H9 (cell line): ENCODE data around the gene TTR. TPM values are rescaled to one million over a fixed set of nuclear protein-coding genes. Genes with fewer than 3 reads are reported as not detected.

Source experiments
- DNase-seq: peaks from one replicate; pipeline ENCODE4 v3.0.0-alpha.2; 2017
- H2AFZ ChIP-seq: one replicate; pipeline ENCODE4 v1.6.1; 2013; ENCODE audit warnings: mild to moderate bottlenecking, low read length, control low read depth, moderate library complexity
- H2AK5ac ChIP-seq: 2 replicates; pipeline ENCODE4 v1.6.1; 2013; ENCODE audit warnings: low read length, control low read depth, mixed read lengths; ENCODE audit not compliant: insufficient read length
- H2BK120ac ChIP-seq: one replicate; pipeline ENCODE4 v1.6.1; 2013; ENCODE audit warnings: low read depth, mild to moderate bottlenecking, low read length, control low read depth, inconsistent platforms; ENCODE audit not compliant: poor library complexity, severe bottlenecking
- H2BK12ac ChIP-seq: 2 replicates; pipeline ENCODE4 v1.6.1; 2013; ENCODE audit warnings: low read length, control low read depth, mixed read lengths, low read depth; ENCODE audit not compliant: insufficient read length
- H2BK15ac ChIP-seq: 2 replicates; pipeline ENCODE4 v1.6.1; 2013; ENCODE audit warnings: low read depth, low read length, control low read depth
- H2BK20ac ChIP-seq: one replicate; pipeline ENCODE4 v1.6.1; 2013; ENCODE audit warnings: low read depth, mild to moderate bottlenecking, low read length, control low read depth, inconsistent platforms; ENCODE audit not compliant: poor library complexity, severe bottlenecking
- H2BK5ac ChIP-seq: 2 replicates; pipeline ENCODE4 v1.6.1; 2013; ENCODE audit warnings: low read length, control low read depth, mixed read lengths; ENCODE audit not compliant: insufficient read length
- H3K14ac ChIP-seq: 2 replicates; pipeline ENCODE4 v1.6.1; 2013; ENCODE audit warnings: low read length, control low read depth; ENCODE audit not compliant: insufficient read depth
- H3K18ac ChIP-seq: 2 replicates; pipeline ENCODE4 v1.6.1; 2013; ENCODE audit warnings: low read depth, mild to moderate bottlenecking, mixed read lengths, low read length, control low read depth; ENCODE audit not compliant: insufficient read length
- H3K23ac ChIP-seq: 2 replicates; pipeline ENCODE4 v1.6.1; 2013; ENCODE audit warnings: low read length, control low read depth, mixed read lengths, low read depth; ENCODE audit not compliant: insufficient read length
- H3K23me2 ChIP-seq: 2 replicates; pipeline ENCODE4 v1.6.1; 2013; ENCODE audit warnings: low read depth, mild to moderate bottlenecking, mixed read lengths, low read length, control low read depth; ENCODE audit not compliant: insufficient read length, poor library complexity, severe bottlenecking
- H3K27ac ChIP-seq: 2 replicates; pipeline ENCODE4 v1.5.1; 2013; ENCODE audit warnings: low read length, control low read depth, mixed read lengths, low read depth; ENCODE audit not compliant: insufficient read length
- H3K27me3 ChIP-seq: 2 replicates; pipeline ENCODE4 v1.6.1; 2013; ENCODE audit warnings: low read length, control low read depth, inconsistent platforms; ENCODE audit not compliant: insufficient read depth
- H3K4ac ChIP-seq: 2 replicates; pipeline ENCODE4 v1.6.1; 2013; ENCODE audit warnings: low read depth, mild to moderate bottlenecking, control low read depth, inconsistent platforms, low read length, moderate library complexity
- H3K4me1 ChIP-seq: 2 replicates; pipeline ENCODE4 v1.6.1; 2013; ENCODE audit warnings: low read length, control low read depth, inconsistent platforms; ENCODE audit not compliant: insufficient read depth
- H3K4me2 ChIP-seq: 2 replicates; pipeline ENCODE4 v1.6.1; 2013; ENCODE audit warnings: low read length, control low read depth, mixed read lengths; ENCODE audit not compliant: insufficient read length, insufficient read depth
- H3K56ac ChIP-seq: 2 replicates; pipeline ENCODE4 v1.6.1; 2013; ENCODE audit warnings: low read depth, mild to moderate bottlenecking, mixed read lengths, low read length, control low read depth; ENCODE audit not compliant: insufficient read length
- H3K79me1 ChIP-seq: 2 replicates; pipeline ENCODE4 v1.6.1; 2013; ENCODE audit warnings: low read depth, mild to moderate bottlenecking, moderate library complexity, low read length, control low read depth, inconsistent platforms; ENCODE audit not compliant: insufficient read depth, poor library complexity, severe bottlenecking
- H3K79me2 ChIP-seq: 2 replicates; pipeline ENCODE4 v1.6.1; 2013; ENCODE audit warnings: low read length, control low read depth, inconsistent platforms; ENCODE audit not compliant: insufficient read depth
- H3K9ac ChIP-seq: 2 replicates; pipeline ENCODE4 v1.6.1; 2013; ENCODE audit warnings: low read length, control low read depth, mixed read lengths; ENCODE audit not compliant: insufficient read length; ENCODE audit errors: extremely low read depth
- H3K9me3 ChIP-seq: one replicate; pipeline ENCODE4 v1.6.1; 2013; ENCODE audit warnings: low read depth, low read length, inconsistent platforms; ENCODE audit not compliant: control insufficient read depth
- H3T11ph ChIP-seq: one replicate; pipeline ENCODE4 v1.6.1; 2013; ENCODE audit warnings: mild to moderate bottlenecking, low read length, control low read depth, inconsistent platforms
- H4K20me1 ChIP-seq: one replicate; pipeline ENCODE4 v1.6.1; 2013; ENCODE audit not compliant: control insufficient read depth, insufficient read length, insufficient read depth
- H4K5ac ChIP-seq: 2 replicates; pipeline ENCODE4 v1.6.1; 2013; ENCODE audit warnings: low read depth, mild to moderate bottlenecking, mixed read lengths, low read length, control low read depth; ENCODE audit not compliant: insufficient read length
- H4K8ac ChIP-seq: replicated peaks from 2 replicates; pipeline ENCODE4 v1.6.1; 2013; ENCODE audit warnings: low read length, control low read depth, mixed read lengths, low read depth; ENCODE audit not compliant: insufficient read length
- H4K91ac ChIP-seq: 2 replicates; pipeline ENCODE4 v1.6.1; 2013; ENCODE audit warnings: low read depth, mild to moderate bottlenecking, moderate library complexity, mixed read lengths, low read length, control low read depth; ENCODE audit not compliant: insufficient read length
- H3K27ac Mint-ChIP-seq, 3 experiments: 2 replicates in 2 of 3; 3 replicates in 1 of 3; pipeline ENCODE4 v1.8.0; 2020 to 2021; ENCODE audit warnings: mixed read lengths in 3 of 3, mild to moderate bottlenecking in 1 of 3, moderate library complexity in 1 of 3
- H3K27me3 Mint-ChIP-seq: 2 replicates; pipeline ENCODE4 v1.8.0; 2021; ENCODE audit warnings: low read depth, mild to moderate bottlenecking, moderate library complexity, mixed read lengths
- H3K36me3 Mint-ChIP-seq, 3 experiments: 2 replicates in 2 of 3; 3 replicates in 1 of 3; pipeline ENCODE4 v1.8.0; 2020 to 2021; ENCODE audit warnings: low read depth in 3 of 3, mixed read lengths in 3 of 3; ENCODE audit not compliant: insufficient read depth in 1 of 3
- H3K4me1 Mint-ChIP-seq, 2 experiments: 2 replicates each; pipeline ENCODE4 v1.8.0; 2020; ENCODE audit warnings: mixed read lengths in 2 of 2
- H3K4me3 Mint-ChIP-seq, 2 experiments: 2 replicates in 1 of 2; 3 replicates in 1 of 2; pipeline ENCODE4 v1.8.0; 2020 to 2021; ENCODE audit warnings: mild to moderate bottlenecking in 2 of 2, mixed read lengths in 2 of 2, moderate library complexity in 1 of 2
- H3K9me3 Mint-ChIP-seq, 2 experiments: 2 replicates in 1 of 2; 3 replicates in 1 of 2; pipeline ENCODE4 v1.8.0; 2020; ENCODE audit warnings: mild to moderate bottlenecking in 2 of 2, mixed read lengths in 2 of 2, moderate library complexity in 1 of 2
- WGBS: extraction: QIAGEN DNeasy Blood & Tissue Kit; methylation state at CpG from one replicate; pipeline ENCODE4 v1.1.7; 2013; ENCODE audit warnings: missing lambda C conversion rate, low lambda C conversion rate, mixed read lengths; ENCODE audit not compliant: insufficient read length; ENCODE audit errors: extremely low coverage; 5-methylcytosine and 5-hydroxymethylcytosine counted together
- total RNA-seq: library from RNA; stranded (reverse); gene quantifications from 2 replicates; pipeline ENCODE4 v1.2.1, GENCODE V29; 2021
- TF ChIP-seq, protein P1 (sequence below): fragments of 200-600 bp; sonication (generic); conservative IDR thresholded peaks from 3 replicates; pipeline ENCODE4 v1.8.0; 2021; ENCODE audit warnings: antibody characterized with exemption, mild to moderate bottlenecking

The TTR gene
- total RNA-seq, 1 experiment from 2014 or later, result not detected

DNA sequence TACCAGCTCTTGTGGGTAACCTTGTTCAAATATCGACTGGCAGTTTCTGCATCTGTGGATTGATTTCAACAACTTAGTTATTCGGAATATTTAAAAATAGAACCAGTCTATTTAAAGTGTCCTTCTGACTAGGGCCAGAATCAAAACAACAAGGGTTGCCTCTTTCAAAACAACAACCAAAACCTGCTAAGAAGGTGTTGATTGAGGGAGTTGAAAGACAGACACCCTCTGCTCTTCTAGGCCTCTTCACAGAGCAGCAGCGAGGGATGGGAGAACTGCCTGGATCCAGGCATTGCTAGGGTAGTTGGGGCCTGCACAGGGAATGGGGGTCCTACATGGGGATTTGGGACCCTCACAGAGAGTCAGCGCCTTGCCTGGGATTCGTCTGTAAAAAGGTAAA is 19.8 kb downstream of the TTR start:
- no peaks in the 10 kb centered on the region for H3K27me3 ChIP-seq
- no peak overlapping the region for H4K5ac ChIP-seq
- H3K27ac ChIP-seq, result no peak overlapping the region
- no peak overlapping the region for H2BK120ac ChIP-seq
- H3K9me3 ChIP-seq, result no peaks in the 10 kb centered on the region
- no peak overlapping the region for H3K4ac ChIP-seq
- H3K4me1 ChIP-seq, result peaks cover 3% of the 10 kb centered on the region; the same call in 1 of the 2 replicates
- H3K79me2 ChIP-seq, result no peaks in the 10 kb centered on the region
- Mint-ChIP-seq H3K27me3 (no peaks in the 10 kb centered on the region; the same call in 1 of the 2 replicates), H3K36me3 (no peaks in the 10 kb centered on the region), H3K27ac (no peak overlapping the region), H3K4me1 (peaks cover 19 to 24% of the 10 kb centered on the region in 2 experiments), H3K4me3 (no peak overlapping the region), H3K9me3 (no peaks in the 10 kb centered on the region)
- H2AFZ ChIP-seq, result no peak overlapping the region
- H2BK15ac ChIP-seq, result no peak overlapping the region
- H2BK20ac ChIP-seq, result no peak overlapping the region
- H3K23ac ChIP-seq, result no peak overlapping the region
- no peak overlapping the region for H3T11ph ChIP-seq
- no peak overlapping the region for H4K8ac ChIP-seq
- no peak overlapping the region for H3K4me2 ChIP-seq
- no peaks in the 10 kb centered on the region for H3K79me1 ChIP-seq
- no peak overlapping the region for H2BK12ac ChIP-seq
- no peak overlapping the region for H2BK5ac ChIP-seq
- H3K23me2 ChIP-seq, result no peaks in the 10 kb centered on the region
- no peak overlapping the region for H3K56ac ChIP-seq
- no peak overlapping the region for H3K18ac ChIP-seq
- no peak for DNase-seq
- H4K91ac ChIP-seq, result no peak overlapping the region
- no peak overlapping the region for H2AK5ac ChIP-seq
- H3K9ac ChIP-seq, result no peak overlapping the region
- H3K14ac ChIP-seq, result no peak overlapping the region
- TF ChIP-seq, protein P1, sequence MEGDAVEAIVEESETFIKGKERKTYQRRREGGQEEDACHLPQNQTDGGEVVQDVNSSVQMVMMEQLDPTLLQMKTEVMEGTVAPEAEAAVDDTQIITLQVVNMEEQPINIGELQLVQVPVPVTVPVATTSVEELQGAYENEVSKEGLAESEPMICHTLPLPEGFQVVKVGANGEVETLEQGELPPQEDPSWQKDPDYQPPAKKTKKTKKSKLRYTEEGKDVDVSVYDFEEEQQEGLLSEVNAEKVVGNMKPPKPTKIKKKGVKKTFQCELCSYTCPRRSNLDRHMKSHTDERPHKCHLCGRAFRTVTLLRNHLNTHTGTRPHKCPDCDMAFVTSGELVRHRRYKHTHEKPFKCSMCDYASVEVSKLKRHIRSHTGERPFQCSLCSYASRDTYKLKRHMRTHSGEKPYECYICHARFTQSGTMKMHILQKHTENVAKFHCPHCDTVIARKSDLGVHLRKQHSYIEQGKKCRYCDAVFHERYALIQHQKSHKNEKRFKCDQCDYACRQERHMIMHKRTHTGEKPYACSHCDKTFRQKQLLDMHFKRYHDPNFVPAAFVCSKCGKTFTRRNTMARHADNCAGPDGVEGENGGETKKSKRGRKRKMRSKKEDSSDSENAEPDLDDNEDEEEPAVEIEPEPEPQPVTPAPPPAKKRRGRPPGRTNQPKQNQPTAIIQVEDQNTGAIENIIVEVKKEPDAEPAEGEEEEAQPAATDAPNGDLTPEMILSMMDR, result no peak
- no peaks in the 10 kb centered on the region for H4K20me1 ChIP-seq
- WGBS, result no CpG with 5 or more reads among the region's 5 CpGs
